GM12873 (cell line): Measurements from ENCODE around the gene CARHSP1.

Experiments used
- CTCF ChIP-seq: IDR thresholded peaks from 2 replicates; pipeline ENCODE4 v1.5.1; 2012; ENCODE audit warnings: low read depth, mild to moderate bottlenecking, moderate library complexity, low read length, control low read depth; ENCODE audit not compliant: insufficient read depth; ENCODE audit errors: missing control alignments

Gene CARHSP1

GRCh38 chr16:8828541-8829165, 40.2 kb downstream of the CARHSP1 start:
- no peak for TF ChIP-seq CTCF

GRCh38 chr16:8826278-8826879, 42.4 kb downstream of the CARHSP1 start:
- TF ChIP-seq CTCF = no peak

- no peak for TF ChIP-seq CTCF
These were observed 46.4 kb downstream of the CARHSP1 start for GRCh38 chr16:8822403-8822802.

- no peak for TF ChIP-seq CTCF
These were observed 49.3 kb downstream of the CARHSP1 start for GRCh38 chr16:8819411-8820034.

GRCh38 chr16:8818504-8819270, 50.1 kb downstream of the CARHSP1 start:
- peak; percentile 23 for TF ChIP-seq CTCF

GRCh38 chr16:8816967-8817655, 51.7 kb downstream of the CARHSP1 start:
- no peak for TF ChIP-seq CTCF
